Omental fat pad (tissue), 4 donors: Measurements from ENCODE around the gene AATK. TPM values are rescaled to one million over a fixed set of nuclear protein-coding genes. Genes with fewer than 3 reads are reported as not detected.

Experiments used
- ATAC-seq: fragments of 150-250 bp; one replicate; pipeline ENCODE4 v1.9.1; 2016; ENCODE audit warnings: mild to moderate bottlenecking, moderate library complexity; ENCODE audit not compliant: low FRiP score
- DNase-seq: peaks from one replicate; pipeline ENCODE4 v3.0.0-alpha.2; 2019; ENCODE audit warnings: low spot score
- CTCF ChIP-seq, 3 donors: fragments of 450-650 bp; IDR thresholded peaks; one replicate each; pipeline ENCODE4 v1.5.1; 2016 to 2017; ENCODE audit warnings: antibody characterized with exemption in 3 of 3, mild to moderate bottlenecking in 3 of 3, moderate library complexity in 2 of 3
- total RNA-seq, 4 donors: library from RNA; depleted of rRNA; stranded (reverse); fragments of >200 nt; gene quantifications; one replicate each; pipeline ENCODE4 v1.1.0, GENCODE V29; 2016

Gene AATK
- total RNA-seq, 4 donors from 2014 or later, result 1.3 to 6.0 (median 3.1) TPM

GRCh38 chr17:81138500-81138899 lies 27.5 kb downstream of the AATK start:
- DNase-seq, result no peak
- no peak for TF ChIP-seq CTCF (IDR thresholded peaks at IDR 0.05)
- ATAC-seq, result no peak

- DNase-seq, result no peak
- no peak for TF ChIP-seq CTCF (IDR thresholded peaks at IDR 0.05)
- no peak for ATAC-seq
Measured at GRCh38 chr17:81138083-81138482, 27.9 kb downstream of the AATK start.

- ATAC-seq (no peak), DNase-seq (no peak)
- no peak for TF ChIP-seq CTCF (IDR thresholded peaks at IDR 0.05)
Measured at GRCh38 chr17:81137248-81137647, 28.8 kb downstream of the AATK start.

GRCh38 chr17:81136366-81136765 lies 29.7 kb downstream of the AATK start:
- TF ChIP-seq CTCF (IDR thresholded peaks at IDR 0.05), result no peak
- ATAC-seq (no peak), DNase-seq (no peak)

GRCh38 chr17:81135505-81136278 lies 30.3 kb downstream of the AATK start:
- no peak for TF ChIP-seq CTCF (IDR thresholded peaks at IDR 0.05)
- no peak for ATAC-seq
- DNase-seq, result no peak

GRCh38 chr17:81134064-81134781 lies 31.8 kb downstream of the AATK start:
- no peak for ATAC-seq
- DNase-seq, result no peak
- TF ChIP-seq CTCF (IDR thresholded peaks at IDR 0.05), result no peak
